HL-60 (cell line): ENCODE data around the gene PELI1.

Experiments used
- REST ChIP-seq: IDR thresholded peaks from 2 replicates; pipeline ENCODE4 v1.6.1; 2012; ENCODE audit warnings: low read depth; ENCODE audit not compliant: insufficient replicate concordance
- TF ChIP-seq, protein P1 (sequence below): IDR thresholded peaks from one replicate; pipeline ENCODE4 v1.5.1; 2011; ENCODE audit warnings: low read length, control low read depth, inconsistent platforms; ENCODE audit not compliant: insufficient read depth

DNA sequence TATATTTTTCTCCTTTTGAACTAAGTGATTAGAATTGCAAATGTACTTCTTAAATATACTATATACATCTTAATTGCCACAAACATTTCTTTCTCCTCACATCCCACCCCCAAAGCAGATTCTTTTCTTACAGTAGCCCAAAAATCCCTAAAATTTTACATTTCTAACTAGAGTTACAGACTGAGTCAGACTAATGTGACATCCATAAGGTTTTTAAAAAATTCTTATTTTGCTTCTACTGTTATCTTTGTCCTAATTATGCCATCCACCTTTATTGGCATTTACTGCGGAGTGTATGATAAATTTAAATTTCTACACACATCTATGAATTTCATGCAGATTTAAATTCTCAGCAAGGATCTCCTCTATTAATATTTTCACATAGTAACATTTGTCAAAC, 15.8 kb downstream of the PELI1 start:
- TF ChIP-seq, protein P1, sequence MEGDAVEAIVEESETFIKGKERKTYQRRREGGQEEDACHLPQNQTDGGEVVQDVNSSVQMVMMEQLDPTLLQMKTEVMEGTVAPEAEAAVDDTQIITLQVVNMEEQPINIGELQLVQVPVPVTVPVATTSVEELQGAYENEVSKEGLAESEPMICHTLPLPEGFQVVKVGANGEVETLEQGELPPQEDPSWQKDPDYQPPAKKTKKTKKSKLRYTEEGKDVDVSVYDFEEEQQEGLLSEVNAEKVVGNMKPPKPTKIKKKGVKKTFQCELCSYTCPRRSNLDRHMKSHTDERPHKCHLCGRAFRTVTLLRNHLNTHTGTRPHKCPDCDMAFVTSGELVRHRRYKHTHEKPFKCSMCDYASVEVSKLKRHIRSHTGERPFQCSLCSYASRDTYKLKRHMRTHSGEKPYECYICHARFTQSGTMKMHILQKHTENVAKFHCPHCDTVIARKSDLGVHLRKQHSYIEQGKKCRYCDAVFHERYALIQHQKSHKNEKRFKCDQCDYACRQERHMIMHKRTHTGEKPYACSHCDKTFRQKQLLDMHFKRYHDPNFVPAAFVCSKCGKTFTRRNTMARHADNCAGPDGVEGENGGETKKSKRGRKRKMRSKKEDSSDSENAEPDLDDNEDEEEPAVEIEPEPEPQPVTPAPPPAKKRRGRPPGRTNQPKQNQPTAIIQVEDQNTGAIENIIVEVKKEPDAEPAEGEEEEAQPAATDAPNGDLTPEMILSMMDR: no peak
- TF ChIP-seq REST: no peak
